ENCODE measurements around the gene ACRBP.

The ACRBP gene

DNA sequence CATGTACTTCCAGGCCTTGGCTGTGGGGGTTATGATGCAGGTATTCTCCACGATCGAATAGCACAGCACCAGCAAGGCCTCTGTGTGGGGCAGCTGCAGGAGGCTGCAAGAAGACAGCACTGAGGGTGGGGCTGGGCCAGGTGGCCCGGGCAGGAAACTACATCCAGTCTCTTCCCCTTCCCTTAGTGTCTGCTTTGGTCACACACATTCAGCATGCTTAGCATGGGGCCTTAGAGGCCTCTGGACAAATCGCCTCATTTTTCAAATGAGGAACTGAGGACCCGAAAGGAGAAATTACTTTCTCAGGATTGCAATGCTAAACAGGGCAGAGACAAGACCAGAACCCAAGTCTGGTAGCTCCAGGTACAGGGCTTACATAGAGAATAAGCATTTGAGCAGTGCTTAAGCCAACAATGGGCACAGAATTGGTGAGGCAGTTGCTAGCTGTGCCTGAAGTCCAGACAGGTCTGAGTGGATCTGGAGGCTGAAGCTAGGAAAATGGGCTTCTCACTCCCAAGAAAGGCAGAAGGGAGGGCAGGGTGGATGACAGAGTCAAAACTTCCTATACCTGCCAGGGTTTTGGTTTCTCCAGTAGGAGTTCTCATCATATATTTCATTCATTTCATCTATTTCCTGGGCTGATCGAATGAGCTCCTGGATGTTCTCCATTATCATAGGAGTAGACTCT is 3.5 kb downstream of the ACRBP start:
- DNase-seq (ENCODE audit: low read depth, low spot score) = no peak
- ChIA-PET POLR2A (no interaction called here), CTCF (interaction anchor here (1.2 to 3.6 kb wide), 5 partner anchors 12 to 110 kb away, joined by 3 to 24 read pairs (median 5); partner anchors contain the start of gene MLF2)
- no peak overlapping the region for H3K4me3 ChIP-seq (ENCODE audit: low read depth, low read length)
- TF ChIP-seq, protein P1, sequence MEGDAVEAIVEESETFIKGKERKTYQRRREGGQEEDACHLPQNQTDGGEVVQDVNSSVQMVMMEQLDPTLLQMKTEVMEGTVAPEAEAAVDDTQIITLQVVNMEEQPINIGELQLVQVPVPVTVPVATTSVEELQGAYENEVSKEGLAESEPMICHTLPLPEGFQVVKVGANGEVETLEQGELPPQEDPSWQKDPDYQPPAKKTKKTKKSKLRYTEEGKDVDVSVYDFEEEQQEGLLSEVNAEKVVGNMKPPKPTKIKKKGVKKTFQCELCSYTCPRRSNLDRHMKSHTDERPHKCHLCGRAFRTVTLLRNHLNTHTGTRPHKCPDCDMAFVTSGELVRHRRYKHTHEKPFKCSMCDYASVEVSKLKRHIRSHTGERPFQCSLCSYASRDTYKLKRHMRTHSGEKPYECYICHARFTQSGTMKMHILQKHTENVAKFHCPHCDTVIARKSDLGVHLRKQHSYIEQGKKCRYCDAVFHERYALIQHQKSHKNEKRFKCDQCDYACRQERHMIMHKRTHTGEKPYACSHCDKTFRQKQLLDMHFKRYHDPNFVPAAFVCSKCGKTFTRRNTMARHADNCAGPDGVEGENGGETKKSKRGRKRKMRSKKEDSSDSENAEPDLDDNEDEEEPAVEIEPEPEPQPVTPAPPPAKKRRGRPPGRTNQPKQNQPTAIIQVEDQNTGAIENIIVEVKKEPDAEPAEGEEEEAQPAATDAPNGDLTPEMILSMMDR (IDR thresholded peaks at IDR 0.05; ENCODE audit: insufficient read depth, low read length, missing control alignments) = no peak

DNA sequence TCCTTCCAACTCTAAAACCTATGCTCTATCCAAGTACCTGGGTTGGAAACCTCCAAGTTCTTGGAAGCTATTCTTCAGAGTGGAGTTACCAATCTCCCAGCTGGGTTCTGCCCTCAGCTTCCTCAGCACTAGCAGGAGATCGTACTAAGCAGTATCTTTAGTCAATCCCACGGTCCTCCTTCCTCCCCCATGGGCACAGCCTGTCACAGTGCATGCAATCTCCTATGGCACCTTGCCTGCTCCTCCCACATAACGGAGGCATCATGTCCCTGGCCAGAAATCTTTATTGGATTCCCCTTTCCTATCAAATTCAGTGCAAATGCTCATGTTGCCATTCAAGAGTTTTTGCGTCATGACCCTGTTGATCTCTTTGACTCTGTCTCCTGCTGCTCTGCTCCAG is 6.1 kb downstream of the ACRBP start:
- H3K4me3 ChIP-seq (ENCODE audit: low read depth, low read length) = no peak overlapping the region
- TF ChIP-seq, protein P1 (IDR thresholded peaks at IDR 0.05; ENCODE audit: insufficient read depth, low read length, missing control alignments) = no peak
- ChIA-PET POLR2A (no interaction called here), CTCF (interaction anchor here (1.1 kb wide), 1 partner anchor 112 kb away, joined by 3 read pairs; no protein-coding TSS in a partner anchor)
- no peak for DNase-seq (ENCODE audit: low read depth, low spot score)

DNA sequence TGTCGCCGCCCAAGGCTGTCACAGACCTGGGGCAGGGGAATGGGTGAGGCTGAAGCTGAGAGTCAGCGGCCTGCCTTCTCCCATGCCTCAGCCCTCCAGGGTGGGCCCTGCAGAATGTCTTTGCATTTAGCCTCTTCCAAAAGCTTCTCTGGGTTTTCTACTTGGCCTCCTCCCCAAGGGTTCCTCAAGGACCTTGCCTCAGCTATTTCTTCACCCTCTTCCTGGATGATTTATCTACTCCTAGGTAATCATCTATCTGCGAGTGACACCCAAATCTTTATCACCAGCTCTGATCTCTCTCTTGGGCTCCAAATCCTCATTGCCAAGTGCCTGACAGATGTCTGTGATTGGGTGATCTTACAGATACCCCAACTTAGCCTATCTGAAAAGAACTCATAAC is 6.7 kb downstream of the ACRBP start:
- POLR2A ChIA-PET = interaction anchor here (0.5 kb wide), 1 partner anchor 91 kb away, joined by 3 read pairs; no protein-coding TSS in a partner anchor
- CTCF ChIA-PET = interaction anchor here (1.1 kb wide), 1 partner anchor 113 kb away, joined by 3 read pairs; no protein-coding TSS in a partner anchor
- TF ChIP-seq, protein P1 (IDR thresholded peaks at IDR 0.05; ENCODE audit: insufficient read depth, low read length, missing control alignments) = no peak
- no peak overlapping the region for H3K4me3 ChIP-seq (ENCODE audit: low read depth, low read length)
- no peak for DNase-seq (ENCODE audit: low read depth, low spot score)

DNA sequence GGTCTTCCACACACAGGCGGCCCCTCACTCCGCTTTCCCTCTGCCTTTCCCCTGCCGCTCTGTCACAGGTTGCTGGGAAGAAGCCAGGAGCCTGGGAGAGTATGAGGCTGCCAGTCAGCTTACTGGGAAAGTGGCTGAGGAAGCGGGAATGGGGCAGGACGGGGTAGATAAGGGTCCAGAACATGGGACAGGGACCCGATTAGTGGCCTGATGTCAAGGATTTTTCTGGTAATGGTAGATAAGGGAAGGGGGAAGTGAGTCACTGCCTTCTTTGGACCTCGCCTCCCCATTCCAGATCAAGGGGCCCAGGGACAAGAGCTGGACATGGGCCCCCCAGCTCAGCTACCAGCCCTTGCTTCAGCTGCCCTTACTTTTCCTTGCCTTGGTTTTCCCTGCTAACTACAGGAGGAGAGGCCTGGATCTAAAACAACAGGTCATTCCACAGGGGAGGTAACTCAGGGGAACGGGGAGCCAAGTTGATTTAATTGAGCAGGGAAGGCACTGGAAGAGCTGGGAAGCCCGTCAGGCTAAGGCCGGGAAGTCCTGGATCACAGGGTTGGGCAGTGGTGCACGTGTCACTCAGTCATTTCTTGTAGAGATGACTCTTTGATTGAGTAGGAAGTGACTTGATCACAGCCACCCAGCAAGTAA is 8.0 kb downstream of the ACRBP start:
- ChIA-PET CTCF (no interaction called here), POLR2A (no interaction called here)
- TF ChIP-seq, protein P1 (IDR thresholded peaks at IDR 0.05; ENCODE audit: insufficient read depth, low read length, missing control alignments) = no peak
- DNase-seq (ENCODE audit: low read depth, low spot score) = no peak
- H3K4me3 ChIP-seq (ENCODE audit: low read depth, low read length) = no peak overlapping the region

DNA sequence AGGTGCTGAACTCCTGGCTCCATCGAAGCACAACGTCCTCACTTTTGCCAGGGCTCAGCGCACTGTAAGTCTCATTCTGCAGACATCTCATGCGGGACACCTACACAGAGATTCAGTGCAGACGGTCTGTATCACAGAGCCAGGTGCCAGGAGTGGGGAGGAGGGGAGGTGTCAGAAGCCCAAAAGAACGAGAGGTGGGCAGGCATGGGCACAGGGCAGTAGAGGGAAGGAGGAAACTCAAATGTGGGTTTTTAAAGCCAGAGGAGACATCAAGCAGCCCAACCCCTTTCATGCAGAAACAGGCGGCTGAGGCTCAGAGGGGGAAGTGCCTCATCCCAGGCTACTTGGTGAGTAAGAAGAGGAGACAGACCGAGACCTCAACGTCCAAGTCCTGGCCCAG is 8.9 kb downstream of the ACRBP start:
- no peak for DNase-seq (ENCODE audit: low read depth, low spot score)
- TF ChIP-seq, protein P1 (IDR thresholded peaks at IDR 0.05; ENCODE audit: insufficient read depth, low read length, missing control alignments) = no peak
- POLR2A ChIA-PET = no interaction called here
- CTCF ChIA-PET = no interaction called here
- no peak overlapping the region for H3K4me3 ChIP-seq (ENCODE audit: low read depth, low read length)

DNA sequence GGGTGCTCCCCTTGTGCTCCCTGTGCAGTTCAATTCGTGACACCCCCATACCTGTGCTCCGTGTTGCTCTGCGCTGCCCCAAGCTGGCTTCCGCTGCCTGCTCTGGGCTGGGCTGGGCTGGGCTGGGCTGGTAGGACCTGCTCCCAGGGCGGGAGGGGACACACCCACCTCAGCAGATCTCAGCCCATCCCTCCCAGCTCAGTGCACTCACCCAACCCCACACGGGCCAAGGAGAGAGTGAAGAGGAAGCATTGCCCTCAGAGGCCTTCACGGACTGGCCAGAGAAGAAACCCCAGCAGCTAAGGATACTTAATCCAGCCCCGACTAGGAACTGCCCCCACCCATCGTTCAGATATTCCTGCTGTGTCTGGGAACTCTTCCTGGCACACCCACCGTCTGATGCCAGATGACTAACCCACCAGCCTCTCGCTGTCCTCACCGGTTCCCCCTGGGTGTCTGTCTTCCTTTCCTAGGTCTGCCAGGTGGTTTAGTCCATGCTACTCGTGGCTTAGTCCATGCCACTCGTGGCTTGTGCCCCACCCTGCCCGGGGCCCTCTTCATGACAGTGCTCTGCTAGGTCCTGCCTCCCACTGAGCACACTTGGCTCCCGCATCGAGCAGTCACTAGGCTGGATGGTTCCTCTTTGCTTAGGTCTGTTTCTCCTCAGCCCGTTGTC is 11.2 kb downstream of the ACRBP start, which contains the start of gene LPAR5:
LPAR5 (minus strand) TSS at position 104 of the 676 bp plus-strand sequence. CDS start 14,711 bp downstream, outside the sequence.
- POLR2A ChIA-PET = no interaction called here
- no peak for DNase-seq (ENCODE audit: low read depth, low spot score)
- H3K4me3 ChIP-seq (ENCODE audit: low read depth, low read length) = no peak within 1 kb of the TSS
- CTCF ChIA-PET = interaction anchor here (2.5 kb wide), 1 partner anchor 15 kb away, joined by 8 read pairs; no protein-coding TSS in a partner anchor
- TF ChIP-seq, protein P1 (IDR thresholded peaks at IDR 0.05; ENCODE audit: insufficient read depth, low read length, missing control alignments) = no peak

Measured in AG04449 (cell line).